ENCODE data around the gene LRRC56.

DNA sequence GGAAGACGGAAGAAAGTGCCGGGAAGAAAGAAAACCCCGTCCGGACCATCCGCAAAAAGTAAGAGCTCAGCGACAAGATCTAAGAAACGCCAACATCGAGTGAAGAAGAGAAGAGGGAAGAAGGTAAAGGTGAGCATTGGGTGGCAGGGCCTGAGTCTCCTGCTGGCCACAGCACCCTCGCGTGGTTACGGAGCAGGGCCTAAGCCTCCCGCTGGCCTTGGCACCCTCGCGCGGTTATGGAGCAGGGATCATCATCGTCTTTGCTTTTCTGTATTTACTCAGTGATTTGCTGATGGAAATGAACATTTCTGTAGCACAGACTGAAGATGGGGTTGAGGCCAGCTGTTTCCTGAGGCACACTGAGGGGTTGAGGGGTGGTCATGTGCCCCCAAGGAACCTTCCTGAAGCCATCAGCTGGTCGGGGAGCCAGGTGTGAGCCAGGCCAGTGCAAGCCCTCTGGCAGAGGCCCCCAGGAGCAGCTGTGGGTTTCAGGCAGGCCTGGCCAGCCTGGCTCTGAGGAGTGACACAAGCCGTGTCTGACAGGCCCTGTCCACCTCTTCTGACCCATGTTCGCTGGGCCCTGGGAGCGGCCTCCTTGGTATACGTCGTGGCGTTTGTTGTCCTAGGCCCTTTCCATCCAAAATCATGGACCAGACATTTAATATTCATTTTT, 64.4 kb downstream of the LRRC56 start:
- TF ChIP-seq, protein P1, sequence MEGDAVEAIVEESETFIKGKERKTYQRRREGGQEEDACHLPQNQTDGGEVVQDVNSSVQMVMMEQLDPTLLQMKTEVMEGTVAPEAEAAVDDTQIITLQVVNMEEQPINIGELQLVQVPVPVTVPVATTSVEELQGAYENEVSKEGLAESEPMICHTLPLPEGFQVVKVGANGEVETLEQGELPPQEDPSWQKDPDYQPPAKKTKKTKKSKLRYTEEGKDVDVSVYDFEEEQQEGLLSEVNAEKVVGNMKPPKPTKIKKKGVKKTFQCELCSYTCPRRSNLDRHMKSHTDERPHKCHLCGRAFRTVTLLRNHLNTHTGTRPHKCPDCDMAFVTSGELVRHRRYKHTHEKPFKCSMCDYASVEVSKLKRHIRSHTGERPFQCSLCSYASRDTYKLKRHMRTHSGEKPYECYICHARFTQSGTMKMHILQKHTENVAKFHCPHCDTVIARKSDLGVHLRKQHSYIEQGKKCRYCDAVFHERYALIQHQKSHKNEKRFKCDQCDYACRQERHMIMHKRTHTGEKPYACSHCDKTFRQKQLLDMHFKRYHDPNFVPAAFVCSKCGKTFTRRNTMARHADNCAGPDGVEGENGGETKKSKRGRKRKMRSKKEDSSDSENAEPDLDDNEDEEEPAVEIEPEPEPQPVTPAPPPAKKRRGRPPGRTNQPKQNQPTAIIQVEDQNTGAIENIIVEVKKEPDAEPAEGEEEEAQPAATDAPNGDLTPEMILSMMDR (IDR thresholded peaks at IDR 0.05; ENCODE audit: insufficient read depth, low read length) = no peak
- TF ChIP-seq GABPA (IDR thresholded peaks at IDR 0.05; ENCODE audit: low read depth) = no peak
- TF ChIP-seq SPI1 (IDR thresholded peaks at IDR 0.05; ENCODE audit: borderline replicate concordance, low read depth) = no peak

Measured in HL-60 (cell line).